Duodenal mucosa (tissue), 2 donors: ENCODE data around the gene NTRK2.

Experiments
- H3K27ac ChIP-seq: one replicate; pipeline ENCODE4 v1.7.0; 2013; ENCODE audit warnings: low read depth, low read length
- H3K27me3 ChIP-seq, 2 donors: one replicate each; pipeline ENCODE4 v1.7.0; 2013; ENCODE audit warnings: low read length in 2 of 2, control low read depth in 1 of 2; ENCODE audit not compliant: insufficient read depth in 2 of 2, control insufficient read depth in 1 of 2
- H3K36me3 ChIP-seq, 2 donors: one replicate each; pipeline ENCODE4 v1.7.0; 2013; ENCODE audit warnings: low read length in 2 of 2, control low read depth in 1 of 2; ENCODE audit not compliant: insufficient read depth in 2 of 2, control insufficient read depth in 1 of 2
- H3K4me1 ChIP-seq, 2 donors: one replicate each; pipeline ENCODE4 v1.7.0; 2013; ENCODE audit warnings: low read length in 2 of 2, control low read depth in 1 of 2; ENCODE audit not compliant: insufficient read depth in 2 of 2, control insufficient read depth in 1 of 2
- H3K4me3 ChIP-seq, 2 donors: one replicate each; pipeline ENCODE4 v1.7.0; 2013; ENCODE audit warnings: low read length in 2 of 2, low read depth in 1 of 2
- H3K9ac ChIP-seq, 2 donors: one replicate each; pipeline ENCODE4 v1.7.0; 2013; ENCODE audit warnings: low read length in 2 of 2, low read depth in 1 of 2
- H3K9me3 ChIP-seq, 2 donors: one replicate each; pipeline ENCODE4 v1.7.0; 2013; ENCODE audit warnings: low read length in 2 of 2, control low read depth in 1 of 2; ENCODE audit not compliant: control insufficient read depth in 1 of 2

Gene NTRK2

GRCh38 chr9:84867186-84867585 is 197.7 kb downstream of the NTRK2 start:
- H3K27ac ChIP-seq, result no peak overlapping the region
- H3K27me3 ChIP-seq, result no peaks in the 10 kb centered on the region
- H3K4me1 ChIP-seq, result no peaks in the 10 kb centered on the region
- H3K9me3 ChIP-seq, result no peaks in the 10 kb centered on the region
- H3K4me3 ChIP-seq, result no peak overlapping the region
- H3K9ac ChIP-seq, result no peak overlapping the region
- no peaks in the 10 kb centered on the region for H3K36me3 ChIP-seq

GRCh38 chr9:84869091-84869490 is 199.6 kb downstream of the NTRK2 start:
- no peak overlapping the region for H3K9ac ChIP-seq
- no peaks in the 10 kb centered on the region for H3K4me1 ChIP-seq
- no peak overlapping the region for H3K4me3 ChIP-seq
- H3K9me3 ChIP-seq, result no peaks in the 10 kb centered on the region
- no peaks in the 10 kb centered on the region for H3K36me3 ChIP-seq
- no peak overlapping the region for H3K27ac ChIP-seq
- H3K27me3 ChIP-seq, result no peaks in the 10 kb centered on the region

- Histone ChIP-seq H3K4me3 (no peak overlapping the region), H3K4me1 (no peaks in the 10 kb centered on the region), H3K36me3 (no peaks in the 10 kb centered on the region), H3K9me3 (no peaks in the 10 kb centered on the region), H3K27ac (no peak overlapping the region), H3K27me3 (no peaks in the 10 kb centered on the region), H3K9ac (no peak overlapping the region)
Measured at GRCh38 chr9:84871983-84872382, 202.5 kb downstream of the NTRK2 start.

GRCh38 chr9:84874022-84874421 is 204.5 kb downstream of the NTRK2 start:
- Histone ChIP-seq H3K36me3 (no peaks in the 10 kb centered on the region), H3K27ac (no peak overlapping the region), H3K4me1 (no peaks in the 10 kb centered on the region), H3K9me3 (no peaks in the 10 kb centered on the region), H3K27me3 (no peaks in the 10 kb centered on the region), H3K4me3 (no peak overlapping the region), H3K9ac (no peak overlapping the region)

- no peak overlapping the region for H3K4me3 ChIP-seq
- no peaks in the 10 kb centered on the region for H3K9me3 ChIP-seq
- no peaks in the 10 kb centered on the region for H3K4me1 ChIP-seq
- no peaks in the 10 kb centered on the region for H3K27me3 ChIP-seq
- H3K36me3 ChIP-seq, result no peaks in the 10 kb centered on the region
- no peak overlapping the region for H3K9ac ChIP-seq
- no peak overlapping the region for H3K27ac ChIP-seq
Measured at GRCh38 chr9:84874596-84874995, 205.1 kb downstream of the NTRK2 start.

- no peaks in the 10 kb centered on the region for H3K9me3 ChIP-seq
- H3K9ac ChIP-seq, result no peak overlapping the region
- no peak overlapping the region for H3K27ac ChIP-seq
- H3K4me1 ChIP-seq, result no peaks in the 10 kb centered on the region
- H3K36me3 ChIP-seq, result no peaks in the 10 kb centered on the region
- H3K27me3 ChIP-seq, result no peaks in the 10 kb centered on the region
- no peak overlapping the region for H3K4me3 ChIP-seq
Measured at GRCh38 chr9:84875193-84875592, 205.7 kb downstream of the NTRK2 start.

- Histone ChIP-seq H3K4me1 (no peaks in the 10 kb centered on the region), H3K9me3 (no peaks in the 10 kb centered on the region), H3K36me3 (no peaks in the 10 kb centered on the region), H3K4me3 (no peak overlapping the region), H3K9ac (no peak overlapping the region), H3K27me3 (no peaks in the 10 kb centered on the region), H3K27ac (no peak overlapping the region)
Measured at GRCh38 chr9:84879631-84880030, 210.1 kb downstream of the NTRK2 start.

GRCh38 chr9:84880835-84881234 is 211.3 kb downstream of the NTRK2 start:
- H3K4me3 ChIP-seq, result no peak overlapping the region
- no peaks in the 10 kb centered on the region for H3K27me3 ChIP-seq
- no peak overlapping the region for H3K9ac ChIP-seq
- no peak overlapping the region for H3K27ac ChIP-seq
- H3K4me1 ChIP-seq, result no peaks in the 10 kb centered on the region
- no peaks in the 10 kb centered on the region for H3K36me3 ChIP-seq
- no peaks in the 10 kb centered on the region for H3K9me3 ChIP-seq

GRCh38 chr9:84886866-84887265 is 217.3 kb downstream of the NTRK2 start:
- H3K9ac ChIP-seq, result no peak overlapping the region
- no peaks in the 10 kb centered on the region for H3K36me3 ChIP-seq
- no peaks in the 10 kb centered on the region for H3K4me1 ChIP-seq

GRCh38 chr9:84891924-84892323 is 222.4 kb downstream of the NTRK2 start:
- no peak overlapping the region for H3K27ac ChIP-seq
- H3K9me3 ChIP-seq, result no peaks in the 10 kb centered on the region
- no peaks in the 10 kb centered on the region for H3K4me1 ChIP-seq
- no peak overlapping the region for H3K9ac ChIP-seq
- no peaks in the 10 kb centered on the region for H3K27me3 ChIP-seq
- no peaks in the 10 kb centered on the region for H3K36me3 ChIP-seq
- H3K4me3 ChIP-seq, result no peak overlapping the region

More at GRCh38 chr9:84886866-84887265, 217.3 kb downstream of the NTRK2 start:
- no peak overlapping the region for H3K4me3 ChIP-seq
- no peaks in the 10 kb centered on the region for H3K9me3 ChIP-seq
- no peaks in the 10 kb centered on the region for H3K27me3 ChIP-seq
- H3K27ac ChIP-seq, result no peak overlapping the region
